H1 (cell line): ENCODE measurements around the gene DDX55. TPM values are rescaled to one million over a fixed set of nuclear protein-coding genes. Genes with fewer than 3 reads are reported as not detected.

Source experiments
- CTCF ChIA-PET: fragments of 300-600 bp; sonication (Branson Sonifier 250); formaldehyde crosslinking; loops from one replicate; lab custom pipeline; 2021; ENCODE audit not compliant: partially characterized antibody; lab: Charles Lee
- POLR2A ChIA-PET: fragments of 300-600 bp; sonication (Branson Sonifier 250); formaldehyde crosslinking; loops from one replicate; lab custom pipeline; 2021; ENCODE audit warnings: inconsistent platforms; ENCODE audit not compliant: partially characterized antibody; lab: Charles Lee
- DNase-seq, 2 experiments: peaks; one replicate each; pipeline versions ENCODE4 v3.0.0 to v3.0.0-alpha.2; 2010 to 2022; ENCODE audit warnings: low spot score in 2 of 2, low read depth in 1 of 2, mixed read lengths in 1 of 2
- FAIRE-seq: peaks from 2 replicates; lab custom pipeline; 2011; peaks lifted over from hg19 to GRCh38; lab: Jason Lieb, UNC
- H2AFZ ChIP-seq: 2 replicates; pipeline ENCODE4 v1.8.1; 2012; ENCODE audit warnings: low read length, inconsistent platforms
- H2AK5ac ChIP-seq: 2 replicates; pipeline ENCODE4 v1.6.1; 2013; ENCODE audit warnings: low read depth, low read length
- H2BK120ac ChIP-seq: replicated peaks from 2 replicates; pipeline ENCODE3; 2013; ENCODE audit warnings: low read depth, low read length, inconsistent platforms
- H2BK12ac ChIP-seq: 2 replicates; pipeline ENCODE4 v1.6.1; 2013; ENCODE audit warnings: low read depth, low read length
- H2BK15ac ChIP-seq: 2 replicates; pipeline ENCODE4 v1.6.1; 2013; ENCODE audit warnings: low read length
- H2BK20ac ChIP-seq: 2 replicates; pipeline ENCODE4 v1.6.1; 2013; ENCODE audit warnings: low read length
- H2BK5ac ChIP-seq: 2 replicates; pipeline ENCODE4 v1.6.1; 2013; ENCODE audit warnings: low read depth, low read length
- H3K14ac ChIP-seq: 2 replicates; pipeline ENCODE4 v1.6.1; 2013; ENCODE audit warnings: inconsistent platforms; ENCODE audit not compliant: insufficient read length
- H3K18ac ChIP-seq: 2 replicates; pipeline ENCODE4 v1.6.1; 2013; ENCODE audit warnings: low read length; ENCODE audit errors: extremely low read depth
- H3K23ac ChIP-seq: 2 replicates; pipeline ENCODE4 v1.6.1; 2013; ENCODE audit warnings: inconsistent platforms; ENCODE audit not compliant: insufficient read length
- H3K23me2 ChIP-seq: 2 replicates; pipeline ENCODE4 v1.6.1; 2013; ENCODE audit warnings: low read depth, low read length
- H3K27ac ChIP-seq: 2 replicates; pipeline ENCODE4 v1.6.1; 2011; ENCODE audit warnings: low read depth, low read length, inconsistent platforms
- H3K27me3 ChIP-seq, 4 experiments: replicated peaks in 1 of 4; 1 replicate in 1 of 4; 2 replicates in 3 of 4; pipeline versions ENCODE4 v1.6.1 to v1.8.1; 2011 to 2013; ENCODE audit warnings: low read length in 3 of 4, mild to moderate bottlenecking in 3 of 4, inconsistent platforms in 2 of 4, mixed read lengths in 2 of 4, moderate library complexity in 1 of 4; ENCODE audit not compliant: control insufficient read depth in 3 of 4, insufficient read depth in 3 of 4; ENCODE audit errors: extremely low read depth in 1 of 4
- H3K36me3 ChIP-seq, 4 experiments: 2 replicates each; pipeline versions ENCODE4 v1.6.1 to v1.8.1; 2011 to 2013; ENCODE audit warnings: mild to moderate bottlenecking in 4 of 4, low read length in 3 of 4, moderate library complexity in 2 of 4, control low read depth in 1 of 4, inconsistent platforms in 1 of 4; ENCODE audit not compliant: insufficient read depth in 4 of 4, control insufficient read depth in 2 of 4
- H3K4ac ChIP-seq: replicated peaks from 2 replicates; pipeline ENCODE3; 2013; ENCODE audit warnings: low read length, low read depth, mixed read lengths, inconsistent platforms; ENCODE audit not compliant: insufficient read length
- H3K4me1 ChIP-seq, 4 experiments: replicated peaks in 1 of 4; 1 replicate in 1 of 4; 2 replicates in 3 of 4; pipeline versions ENCODE4 v1.6.1 to v1.8.1; 2011 to 2013; ENCODE audit warnings: low read length in 3 of 4, inconsistent platforms in 2 of 4, mixed read lengths in 1 of 4; ENCODE audit not compliant: insufficient read depth in 4 of 4, control insufficient read depth in 3 of 4
- H3K4me2 ChIP-seq, 2 experiments: 2 replicates each; pipeline versions ENCODE4 v1.6.1 to v1.8.1; 2011 to 2013; ENCODE audit warnings: low read depth in 2 of 2, low read length in 2 of 2, control low read depth in 1 of 2, inconsistent platforms in 1 of 2, mild to moderate bottlenecking in 1 of 2; ENCODE audit not compliant: insufficient read depth in 1 of 2
- H3K4me3 ChIP-seq, 4 experiments: fragments of 200-600, 300-600 bp in 1 of 4; sonication (generic), shearing (Covaris generic), sonication (Bioruptor Twin) in 1 of 4; 2 replicates each; pipeline versions ENCODE4 v1.5.1 to v1.8.1; 2011 to 2016; ENCODE audit warnings: low read length in 4 of 4, low read depth in 3 of 4, control low read depth in 2 of 4, inconsistent platforms in 2 of 4, mild to moderate bottlenecking in 2 of 4, mixed read lengths in 1 of 4, moderate library complexity in 1 of 4; ENCODE audit not compliant: insufficient read depth in 2 of 4; ENCODE audit errors: extremely low read depth in 1 of 4
- H3K56ac ChIP-seq: replicated peaks from 2 replicates; pipeline ENCODE3; 2013; ENCODE audit warnings: low read depth, mild to moderate bottlenecking, mixed read lengths, low read length, inconsistent platforms; ENCODE audit not compliant: insufficient read length
- H3K79me1 ChIP-seq: 2 replicates; pipeline ENCODE4 v1.6.1; 2013; ENCODE audit warnings: low read depth, low read length, control low read depth
- H3K79me2 ChIP-seq, 2 experiments: 2 replicates each; pipeline versions ENCODE4 v1.6.1 to v1.8.1; 2012 to 2013; ENCODE audit warnings: low read length in 2 of 2, mild to moderate bottlenecking in 2 of 2, inconsistent platforms in 1 of 2; ENCODE audit not compliant: insufficient read depth in 2 of 2, control insufficient read depth in 1 of 2
- H3K9ac ChIP-seq, 4 experiments: replicated peaks in 1 of 4; 1 replicate in 1 of 4; 2 replicates in 3 of 4; pipeline versions ENCODE4 v1.6.1 to v1.8.1; 2011 to 2013; ENCODE audit warnings: low read depth in 3 of 4, low read length in 3 of 4, control low read depth in 2 of 4, mild to moderate bottlenecking in 2 of 4, moderate library complexity in 2 of 4, inconsistent platforms in 1 of 4; ENCODE audit errors: extremely low read depth in 1 of 4
- H3K9me3 ChIP-seq, 2 experiments: 2 replicates each; pipeline versions ENCODE4 v1.6.1 to v1.8.1; 2012 to 2013; ENCODE audit warnings: mild to moderate bottlenecking in 2 of 2, moderate library complexity in 2 of 2, control low read depth in 1 of 2, inconsistent platforms in 1 of 2, low read depth in 1 of 2, low read length in 1 of 2, mixed read lengths in 1 of 2; ENCODE audit not compliant: insufficient read depth in 2 of 2
- H4K20me1 ChIP-seq, 2 experiments: replicated peaks in 1 of 2; 2 replicates each; pipeline versions ENCODE3 to v1.8.1; 2011 to 2013; ENCODE audit warnings: inconsistent platforms in 2 of 2, low read length in 2 of 2, mild to moderate bottlenecking in 1 of 2; ENCODE audit not compliant: insufficient read depth in 2 of 2, control insufficient read depth in 1 of 2
- H4K5ac ChIP-seq: 2 replicates; pipeline ENCODE4 v1.6.1; 2013; ENCODE audit warnings: low read length, low read depth, mixed read lengths, inconsistent platforms; ENCODE audit not compliant: insufficient read length
- H4K8ac ChIP-seq: 2 replicates; pipeline ENCODE4 v1.8.0; 2013; ENCODE audit warnings: mild to moderate bottlenecking, moderate library complexity, low read length, inconsistent platforms; ENCODE audit not compliant: insufficient read depth; ENCODE audit errors: extremely low read depth
- H4K91ac ChIP-seq: replicated peaks from 2 replicates; pipeline ENCODE3; 2013; ENCODE audit warnings: low read length, mixed read lengths, inconsistent platforms; ENCODE audit not compliant: insufficient read length
- CTCF ChIP-seq, 3 experiments: IDR thresholded peaks; 1 replicate in 2 of 3; 2 replicates in 1 of 3; pipeline versions ENCODE4 v1.5.1 to v1.6.1; 2011; ENCODE audit warnings: low read length in 3 of 3, mild to moderate bottlenecking in 3 of 3, inconsistent platforms in 2 of 3, low read depth in 1 of 3, moderate library complexity in 1 of 3; ENCODE audit not compliant: insufficient read depth in 1 of 3; ENCODE audit errors: control extremely low read depth in 1 of 3
- EP300 ChIP-seq, 2 experiments: IDR thresholded peaks; 1 replicate in 1 of 2; 2 replicates in 1 of 2; pipeline ENCODE4 v1.6.1; 2011 to 2012; ENCODE audit warnings: low read depth in 2 of 2, low read length in 2 of 2, mild to moderate bottlenecking in 2 of 2, borderline replicate concordance in 1 of 2, inconsistent platforms in 1 of 2, moderate library complexity in 1 of 2
- GABPA ChIP-seq: IDR thresholded peaks from 2 replicates; pipeline ENCODE4 v1.6.1; 2011; ENCODE audit warnings: mild to moderate bottlenecking, low read length, moderate library complexity, borderline replicate concordance; ENCODE audit not compliant: insufficient read depth
- SIRT6 ChIP-seq: IDR thresholded peaks from one replicate; pipeline ENCODE4 v1.7.1; 2012; ENCODE audit warnings: low read length, inconsistent platforms
- WGBS, 2 experiments: shearing (Covaris generic) in 1 of 2; methylation state at CpG; one replicate each; pipeline versions ENCODE4 v1.1.6 to v1.1.7; 2013 to 2015; ENCODE audit warnings: low lambda C conversion rate in 2 of 2, mixed read lengths in 2 of 2, inconsistent platforms in 1 of 2, low coverage in 1 of 2, missing lambda C conversion rate in 1 of 2; ENCODE audit not compliant: insufficient replicate concordance in 2 of 2, insufficient coverage in 1 of 2, insufficient read length in 1 of 2; ENCODE audit errors: extremely low coverage in 1 of 2, missing lambda C conversion rate in 1 of 2; 5-methylcytosine and 5-hydroxymethylcytosine counted together
- polyA plus RNA-seq, 7 experiments: library from polyadenylated mRNA; depleted of rRNA in 3 of 7; stranded (reverse) in 5 of 7; unstranded in 2 of 7; fragments of >200 nt in 5 of 7; fragments of 200-250 nt in 2 of 7; gene quantifications; 1 replicate in 5 of 7; 2 replicates in 1 of 7; 4 replicates in 1 of 7; pipeline versions ENCODE4 v1.2.1 to v1.2.3, GENCODE V29; 2011 to 2013; ENCODE audit warnings: missing spikeins in 2 of 7, mixed read lengths in 2 of 7
- total RNA-seq: library from RNA; stranded (reverse); fragmentation: NEBNext Ultra II Directional; extraction: Animal tissue kit (Norgen Biotek cat#: 25700); gene quantifications from 2 replicates; pipeline ENCODE4 v1.2.1, GENCODE V29; 2021

DDX55 gene
- total and polyA plus RNA-seq, 2 of the 8 experiments (the other 6 are each of a cell fraction or from before 2014, with no cell fraction given): 25.8 to 37.7 TPM

- Histone ChIP-seq H3K18ac (no peak overlapping the region), H2BK20ac (no peak overlapping the region), H3K27me3 (no peaks in the 10 kb centered on the region), H3K14ac (no peak overlapping the region), H3K79me1 (no peaks in the 10 kb centered on the region), H4K91ac (no peak overlapping the region), H3K4me3 (no peak overlapping the region), H3K4ac (no peak overlapping the region)
- TF ChIP-seq GABPA (no peak), EP300 (IDR thresholded peaks at IDR 0.05; ENCODE audit: borderline replicate concordance in 1 of 2, low read depth in 2 of 2, low read length in 2 of 2) (no peak), SIRT6 (no peak), CTCF (IDR thresholded peaks at IDR 0.05; ENCODE audit: control extremely low read depth in 1 of 3, insufficient read depth in 1 of 3, low read depth in 1 of 3, low read length in 3 of 3) (peak in 2 of 3 experiments; percentile 13 to 23; a peak in 1 of 4 replicates)
- TF ChIP-seq, all 59 proteins: peak for 1
- WGBS, 2 experiments: 92% methylated on average over 9 of the region's 9 CpGs; no CpG with 5 or more reads in 1 of the 2 experiments
- Histone ChIP-seq H3K9ac (no peak overlapping the region), H2BK5ac (no peak overlapping the region), H3K79me2 (no peaks in the 10 kb centered on the region), H4K8ac (no peak overlapping the region), H2BK12ac (no peak overlapping the region), H3K23me2 (peaks cover 5% of the 10 kb centered on the region; the same call in 1 of the 2 replicates), H3K4me1 (no peaks in the 10 kb centered on the region), H4K5ac (no peak overlapping the region), H3K27ac (no peak overlapping the region), H3K4me2 (no peak overlapping the region), H3K23ac (no peak overlapping the region), H3K36me3 (peaks cover 4 to 43% (median 8%) of the 10 kb centered on the region in 4 experiments; a peak in 7 of 8 replicates), H2BK120ac (no peak overlapping the region), H3K56ac (no peak overlapping the region), H4K20me1 (no peaks in the 10 kb centered on the region), H3K9me3 (no peaks in the 10 kb centered on the region), H2AK5ac (no peak overlapping the region), H2AFZ (no peak overlapping the region), H2BK15ac (no peak overlapping the region)
- FAIRE-seq: no peak
- ChIA-PET POLR2A (interaction anchor here (1.0 to 1.2 kb wide), 3 partner anchors 12 to 200 kb away, joined by 3 read pairs; partner anchors contain the start of gene SNRNP35), CTCF (interaction anchor here (0.6 to 1.6 kb wide), 4 partner anchors 9 to 853 kb away, joined by 3 to 6 read pairs (median 4); no protein-coding TSS in a partner anchor)
- DNase-seq: peak in 1 of 2 experiments; percentile 52
Measured at GRCh38 chr12:123657211-123657610, 55.3 kb downstream of the DDX55 start.
